GM21515 (cell line): ENCODE measurements around the gene BEST4.
"Not testable (repeated sequence)": the region's sequence is repeated elsewhere in the genome, so short reads cannot be mapped to it uniquely, and the experiment has no call there.

Experiments used
- ATAC-seq: cut with Tn5 transposase; IDR thresholded peaks from one replicate; pipeline ENCODE4 v1.9.1; 2021; ENCODE audit not compliant: unreplicated experiment

Gene BEST4

GRCh38 chr1:44778705-44779576 lies 9.0 kb downstream of the BEST4 start:
- ATAC-seq = no peak

GRCh38 chr1:44777969-44778635 lies 9.9 kb downstream of the BEST4 start:
- no peak for ATAC-seq

GRCh38 chr1:44777547-44777946 lies 10.4 kb downstream of the BEST4 start:
- ATAC-seq = no peak

- ATAC-seq = no peak
Measured at GRCh38 chr1:44776730-44777068, 11.3 kb downstream of the BEST4 start.

- no peak for ATAC-seq
Measured at GRCh38 chr1:44775930-44776729, 11.8 kb downstream of the BEST4 start.

- ATAC-seq = peak; percentile 82
Measured at GRCh38 chr1:44775078-44775929, 12.7 kb downstream of the BEST4 start, which contains the start of gene RPS8. Gene RPS8, plus strand, starts transcription at chr1:44775540. Its CDS starts 57 bp downstream, at chr1:44775597.

GRCh38 chr1:44766421-44766820 lies 21.5 kb downstream of the BEST4 start:
- not testable (repeated sequence) for ATAC-seq

- ATAC-seq = no peak
Measured at GRCh38 chr1:44760876-44761275, 27.1 kb downstream of the BEST4 start.

GRCh38 chr1:44759077-44759476 lies 28.9 kb downstream of the BEST4 start:
- no peak for ATAC-seq

GRCh38 chr1:44757420-44757819 lies 30.6 kb downstream of the BEST4 start:
- no peak for ATAC-seq

GRCh38 chr1:44747878-44748277 lies 40.1 kb downstream of the BEST4 start:
- ATAC-seq = no peak

GRCh38 chr1:44743211-44743610 lies 44.8 kb downstream of the BEST4 start:
- no peak for ATAC-seq

GRCh38 chr1:44740179-44740617 lies 47.8 kb downstream of the BEST4 start:
- peak; percentile 13 for ATAC-seq

- peak; percentile 93 for ATAC-seq
Measured at GRCh38 chr1:44739307-44740178, 48.4 kb downstream of the BEST4 start, which contains the start of gene KIF2C. Gene KIF2C, plus strand, starts transcription at chr1:44739837. Its CDS starts 96 bp downstream, at chr1:44739933.

- not testable (repeated sequence) for ATAC-seq
Measured at GRCh38 chr1:44738953-44739306, 49.0 kb downstream of the BEST4 start.

- ATAC-seq = no peak
Measured at GRCh38 chr1:44735992-44736391, 52.0 kb downstream of the BEST4 start.

- ATAC-seq = no peak
Measured at GRCh38 chr1:44733784-44734183, 54.2 kb downstream of the BEST4 start.
